ENCODE data around the gene SMIM5.

SMIM5 gene

GRCh38 chr17:75604034-75604695 is 29.1 kb upstream of the SMIM5 start:
- DNase-seq = no peak

- DNase-seq = no peak
Observed at GRCh38 chr17:75605790-75606189, 27.4 kb upstream of the SMIM5 start.

GRCh38 chr17:75607086-75607485 is 26.1 kb upstream of the SMIM5 start:
- no peak for DNase-seq

- no peak for DNase-seq
Observed at GRCh38 chr17:75610103-75610984, 22.9 kb upstream of the SMIM5 start.

GRCh38 chr17:75611851-75612429 is 21.3 kb upstream of the SMIM5 start:
- DNase-seq = no peak

- no peak for DNase-seq
Observed at GRCh38 chr17:75612906-75613626, 20.2 kb upstream of the SMIM5 start.

GRCh38 chr17:75614006-75614405 is 19.2 kb upstream of the SMIM5 start:
- no peak for DNase-seq

GRCh38 chr17:75614556-75615270 is 18.5 kb upstream of the SMIM5 start:
- DNase-seq = no peak

- DNase-seq = no peak
Observed at GRCh38 chr17:75615301-75615700, 17.9 kb upstream of the SMIM5 start.

GRCh38 chr17:75616521-75617122 is 16.6 kb upstream of the SMIM5 start:
- no peak for DNase-seq

- DNase-seq = no peak
Observed at GRCh38 chr17:75617218-75617617, 16.0 kb upstream of the SMIM5 start.

- no peak for DNase-seq
Observed at GRCh38 chr17:75617675-75618074, 15.6 kb upstream of the SMIM5 start.

- DNase-seq = peak; percentile 36
Observed at GRCh38 chr17:75619506-75620431, 13.5 kb upstream of the SMIM5 start.

- DNase-seq = no peak
Observed at GRCh38 chr17:75621489-75621888, 11.7 kb upstream of the SMIM5 start.

GRCh38 chr17:75622076-75622475 is 11.2 kb upstream of the SMIM5 start:
- DNase-seq = no peak

- DNase-seq = no peak
Observed at GRCh38 chr17:75622771-75623273, 10.4 kb upstream of the SMIM5 start.

- no peak for DNase-seq
Observed at GRCh38 chr17:75623386-75623785, 9.8 kb upstream of the SMIM5 start.

- no peak for DNase-seq
Observed at GRCh38 chr17:75624021-75624420, 9.2 kb upstream of the SMIM5 start.

GRCh38 chr17:75624714-75625345 is 8.4 kb upstream of the SMIM5 start:
- DNase-seq = no peak

- peak; percentile 43 for DNase-seq
Observed at GRCh38 chr17:75625813-75626486, 7.3 kb upstream of the SMIM5 start.
